Measurements from ENCODE around the gene RALGAPB.

Gene RALGAPB

GRCh38 chr20:38599410-38599882 lies 126.8 kb downstream of the RALGAPB start:
- CTCF ChIA-PET, result no interaction called here
- TF ChIP-seq CTCF (IDR thresholded peaks at IDR 0.05; ENCODE audit: control extremely low read depth, extremely low read depth, low read depth, missing control alignments), result no peak
- POLR2A ChIA-PET, result no interaction called here
- DNase-seq (ENCODE audit: extremely low spot score), result no peak

- no peak for TF ChIP-seq CTCF (IDR thresholded peaks at IDR 0.05; ENCODE audit: control extremely low read depth, extremely low read depth, low read depth, missing control alignments)
- ChIA-PET POLR2A (no interaction called here), CTCF (interaction anchor here (0.5 kb wide), 1 partner anchor 380 kb away, joined by 3 read pairs; no protein-coding TSS in a partner anchor)
- no peak for DNase-seq (ENCODE audit: extremely low spot score)
These were observed 127.4 kb downstream of the RALGAPB start for GRCh38 chr20:38600057-38600456.

GRCh38 chr20:38601216-38602184 lies 128.9 kb downstream of the RALGAPB start, which contains the start of gene ARHGAP40:
TSS of gene ARHGAP40 (plus strand) at chr20:38601809.
- TF ChIP-seq CTCF (IDR thresholded peaks at IDR 0.05; ENCODE audit: control extremely low read depth, extremely low read depth, low read depth, missing control alignments), result no peak
- ChIA-PET CTCF (interaction anchor here (0.7 kb wide), 1 partner anchor 189 kb away, joined by 3 read pairs; no protein-coding TSS in a partner anchor), POLR2A (no interaction called here)
- DNase-seq (ENCODE audit: extremely low spot score), result peak; percentile 67

GRCh38 chr20:38602185-38602581 lies 129.5 kb downstream of the RALGAPB start:
- no peak for DNase-seq (ENCODE audit: extremely low spot score)
- ChIA-PET CTCF (no interaction called here), POLR2A (no interaction called here)
- TF ChIP-seq CTCF (IDR thresholded peaks at IDR 0.05; ENCODE audit: control extremely low read depth, extremely low read depth, low read depth, missing control alignments), result no peak

- POLR2A ChIA-PET, result no interaction called here
- DNase-seq (ENCODE audit: extremely low spot score), result no peak
- CTCF ChIA-PET, result interaction anchor here (1.4 to 1.7 kb wide), 2 partner anchors 12 to 15 kb away, joined by 3 read pairs; no protein-coding TSS in a partner anchor
- TF ChIP-seq CTCF (IDR thresholded peaks at IDR 0.05; ENCODE audit: control extremely low read depth, extremely low read depth, low read depth, missing control alignments), result no peak
These were observed 130.6 kb downstream of the RALGAPB start for GRCh38 chr20:38603286-38603685.

- no peak for TF ChIP-seq CTCF (IDR thresholded peaks at IDR 0.05; ENCODE audit: control extremely low read depth, extremely low read depth, low read depth, missing control alignments)
- POLR2A ChIA-PET, result no interaction called here
- CTCF ChIA-PET, result interaction anchor here (1.2 kb wide), 1 partner anchor 56 kb away, joined by 3 read pairs; no protein-coding TSS in a partner anchor
- no peak for DNase-seq (ENCODE audit: extremely low spot score)
These were observed 132.2 kb downstream of the RALGAPB start for GRCh38 chr20:38604873-38605303.
